COLO668 (cell line): ENCODE results near the gene CD300LF.

ENCODE experiments used
- DNase-seq: peaks from one replicate; lab custom pipeline; 2025; ENCODE audit not compliant: unreplicated experiment; lab: John Stamatoyannopoulos, UW

CD300LF gene

GRCh38 chr17:74730491-74731346 lies 18.0 kb upstream of the CD300LF start:
- DNase-seq: no peak

- no peak for DNase-seq
Measured at GRCh38 chr17:74729866-74730265, 17.1 kb upstream of the CD300LF start.

- no peak for DNase-seq
Measured at GRCh38 chr17:74729368-74729767, 16.6 kb upstream of the CD300LF start.

GRCh38 chr17:74728702-74729075 lies 16.0 kb upstream of the CD300LF start:
- DNase-seq: no peak

DNA sequence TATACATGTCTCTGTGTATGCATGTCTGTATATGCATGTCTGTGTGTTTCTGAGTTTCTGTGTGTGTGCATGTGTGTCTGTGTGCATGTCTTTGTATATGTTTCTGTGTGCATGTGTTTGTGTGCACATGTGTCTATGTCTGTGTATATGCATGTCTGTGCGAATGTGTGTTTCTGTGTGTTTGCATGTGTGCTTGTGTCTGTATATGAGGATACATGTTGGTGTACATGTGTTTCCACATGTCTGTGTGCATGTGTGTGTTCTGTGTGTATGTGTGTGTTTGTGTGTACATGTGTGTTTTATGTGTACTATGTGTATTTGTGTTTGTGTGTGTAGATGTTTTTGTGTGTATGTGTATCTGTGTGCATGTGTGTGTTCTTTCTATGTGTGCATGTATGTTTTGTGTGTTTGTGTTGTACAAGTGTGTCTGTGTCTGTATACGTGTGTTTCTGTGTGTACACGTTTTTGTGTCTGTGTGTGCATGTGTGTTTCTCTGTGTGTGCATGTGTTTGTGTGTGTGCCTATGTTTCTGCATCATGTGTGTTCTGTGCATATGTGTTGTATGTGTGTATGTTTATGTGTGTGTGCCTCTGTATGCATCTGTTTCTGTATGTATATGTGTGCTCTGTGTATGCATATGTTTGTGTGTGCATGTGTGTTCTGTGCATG lies 15.4 kb upstream of the CD300LF start:
- no peak for DNase-seq

DNA sequence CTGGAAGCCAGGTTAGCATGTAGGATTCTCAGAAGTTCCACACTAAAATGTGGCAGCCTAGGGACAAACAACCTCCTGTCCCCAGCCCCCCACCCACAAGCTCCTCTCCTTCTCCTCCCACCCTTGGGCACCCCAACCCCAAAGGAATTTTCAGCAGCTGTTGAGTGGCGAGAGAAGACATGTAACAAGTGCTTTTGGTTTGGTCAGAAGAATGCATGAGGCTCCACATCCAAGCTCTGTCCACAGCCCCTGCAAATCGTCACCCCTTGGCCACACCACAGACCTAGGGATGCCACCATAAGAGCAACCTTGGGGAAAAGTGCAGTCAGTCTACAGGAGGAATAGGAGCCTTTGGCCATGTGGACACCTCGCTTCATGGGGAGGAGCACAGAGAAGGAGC lies 12.4 kb upstream of the CD300LF start:
- DNase-seq: no peak

DNA sequence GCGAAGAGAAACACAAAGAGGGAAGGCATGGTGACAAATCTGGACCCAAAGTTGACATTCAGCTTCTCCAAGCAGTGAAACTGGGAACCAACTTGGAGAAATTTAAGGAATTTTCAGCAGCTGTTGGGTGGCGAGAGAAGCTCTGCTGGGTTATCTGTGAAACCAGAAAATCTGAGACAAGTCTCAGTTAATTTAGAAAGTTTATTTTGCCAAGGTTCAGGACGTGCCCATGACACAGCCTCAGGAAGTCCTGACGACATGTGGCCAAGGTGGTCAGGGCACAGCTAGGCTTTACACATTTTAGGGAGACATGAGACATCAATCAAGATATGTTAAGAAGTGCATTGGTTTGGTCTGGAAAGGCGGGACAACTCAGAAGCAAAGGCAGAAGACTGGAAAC lies 11.2 kb upstream of the CD300LF start:
- DNase-seq: no peak

DNA sequence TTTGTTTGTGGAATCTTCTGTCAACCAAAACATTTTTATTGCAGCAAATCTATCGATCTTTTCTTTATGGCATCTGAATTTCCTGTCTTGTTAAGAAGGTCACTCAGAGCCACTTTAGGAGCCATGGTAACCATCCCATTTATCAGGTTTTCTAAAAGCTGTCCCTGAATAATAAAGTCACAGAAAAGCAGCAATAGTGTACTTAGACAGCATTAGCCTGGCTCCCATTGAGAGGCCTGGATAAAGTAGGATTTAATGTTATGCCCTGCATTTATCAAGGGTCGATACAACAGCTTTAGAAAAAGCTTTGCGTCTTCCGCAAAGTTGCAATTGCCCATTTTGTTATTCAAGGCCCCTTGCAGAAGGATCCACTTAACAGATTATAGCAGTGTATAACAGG lies 10.1 kb upstream of the CD300LF start:
- DNase-seq: no peak

DNA sequence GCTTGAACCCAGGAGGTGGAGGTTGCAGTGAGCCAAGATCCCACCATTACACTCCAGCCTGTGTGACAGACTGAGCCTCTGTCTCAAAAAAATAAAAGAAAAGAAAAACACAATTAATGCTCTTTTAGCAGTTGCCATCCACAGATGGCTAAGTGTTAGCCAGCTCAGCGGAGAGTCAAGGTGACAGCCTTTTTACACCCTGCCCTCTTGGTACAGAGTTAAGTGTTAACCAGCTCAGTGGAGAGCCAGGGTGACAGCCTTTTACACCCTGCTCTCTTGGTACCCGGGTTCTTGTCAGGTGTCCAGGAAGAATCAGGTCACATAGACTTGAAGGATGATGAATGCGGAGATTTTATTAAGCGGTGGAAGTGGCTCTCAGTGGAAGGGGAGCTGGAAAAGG lies 7.8 kb upstream of the CD300LF start:
- DNase-seq: no peak

- peak; percentile 18 for DNase-seq
Measured at GRCh38 chr17:74715144-74715543, 2.4 kb upstream of the CD300LF start.

GRCh38 chr17:74713171-74713755 lies 540 bp upstream of the CD300LF start:
- DNase-seq: no peak

GRCh38 chr17:74712301-74712700 lies 422 bp downstream of the CD300LF start:
- no peak for DNase-seq

DNA sequence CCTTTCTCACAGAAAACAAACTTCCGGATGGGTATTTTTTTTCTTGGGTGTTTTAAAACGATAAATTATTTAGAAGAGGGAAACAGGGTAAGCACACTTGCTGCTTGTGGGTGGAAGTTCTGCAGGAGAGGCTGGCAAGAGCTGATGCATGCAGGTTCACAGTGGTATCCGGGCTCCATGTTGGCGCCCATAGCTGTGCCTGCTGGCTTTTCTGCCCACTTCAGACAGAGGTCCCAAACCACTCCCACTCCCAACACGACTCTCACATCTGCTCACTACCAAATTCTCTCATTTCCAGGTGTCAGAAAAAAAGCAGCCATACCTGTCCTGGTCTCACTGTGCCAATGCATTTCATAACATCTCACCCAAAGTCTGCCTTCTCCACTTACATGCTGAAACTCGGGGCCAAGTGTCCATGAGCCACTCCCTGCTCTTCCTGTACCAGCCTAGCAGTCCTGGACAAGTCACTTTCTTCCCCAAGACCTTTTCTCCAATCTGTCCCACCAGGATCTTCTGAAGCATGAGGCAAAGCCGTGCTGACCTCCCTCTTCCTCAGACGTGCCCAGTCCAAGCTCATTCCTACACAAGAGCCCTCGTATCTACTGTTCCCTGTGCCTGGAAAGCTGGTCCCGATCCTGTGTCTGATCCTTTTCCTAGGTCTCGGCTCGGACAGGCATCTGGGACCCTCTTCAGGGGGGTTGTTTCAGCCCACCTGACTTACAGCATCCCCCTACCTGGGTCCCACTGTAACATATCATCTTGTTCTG lies 1.5 kb downstream of the CD300LF start:
- no peak for DNase-seq

- no peak for DNase-seq
Measured at GRCh38 chr17:74704544-74704943, 8.2 kb downstream of the CD300LF start.

- no peak for DNase-seq
Measured at GRCh38 chr17:74703311-74703710, 9.4 kb downstream of the CD300LF start.

GRCh38 chr17:74702116-74702871 lies 10.4 kb downstream of the CD300LF start:
- no peak for DNase-seq

GRCh38 chr17:74699236-74699635 lies 13.5 kb downstream of the CD300LF start:
- no peak for DNase-seq

GRCh38 chr17:74698069-74698468 lies 14.7 kb downstream of the CD300LF start:
- DNase-seq: no peak

- DNase-seq: no peak
Measured at GRCh38 chr17:74697515-74697914, 15.2 kb downstream of the CD300LF start.

DNA sequence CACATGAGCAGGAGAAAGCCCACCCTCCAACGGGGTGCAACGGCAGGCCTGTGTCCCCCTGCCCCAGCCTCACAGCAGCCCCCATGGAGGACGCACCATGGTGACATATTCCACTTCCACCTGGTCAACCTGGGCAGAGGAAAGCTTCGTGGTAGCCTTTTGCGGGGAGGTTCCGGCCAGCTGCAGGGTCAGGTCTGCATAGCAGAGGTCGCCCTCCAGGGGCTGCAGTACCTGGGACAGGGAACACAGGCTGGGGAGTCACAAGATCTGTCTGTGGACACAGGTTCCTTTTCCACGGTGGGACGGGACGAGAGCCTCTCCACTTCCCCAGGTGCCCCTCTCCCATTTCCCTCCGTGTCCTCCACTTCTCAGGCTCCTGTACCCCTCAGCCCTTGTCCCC lies 17.1 kb downstream of the CD300LF start:
- no peak for DNase-seq

- DNase-seq: no peak
Measured at GRCh38 chr17:74694081-74694480, 18.6 kb downstream of the CD300LF start.
